Large intestine (tissue), 3 donors: ENCODE results near the gene MTA1. TPM values are rescaled to one million over a fixed set of nuclear protein-coding genes. Genes with fewer than 3 reads are reported as not detected.

Source experiments
- DNase-seq, 2 donors: peaks; one replicate each; pipeline versions ENCODE4 v3.0.0 to v3.0.0-alpha.2; 2013
- H3K27ac ChIP-seq: one replicate; pipeline ENCODE4 v1.5.1; 2013; ENCODE audit warnings: low read length
- H3K27me3 ChIP-seq: 2 replicates; pipeline ENCODE4 v1.6.1; 2013; ENCODE audit warnings: low read length; ENCODE audit not compliant: control insufficient read depth, insufficient read depth
- H3K36me3 ChIP-seq: 2 replicates; pipeline ENCODE4 v1.6.1; 2013; ENCODE audit warnings: low read length; ENCODE audit not compliant: control insufficient read depth, insufficient read depth
- H3K4me1 ChIP-seq: one replicate; pipeline ENCODE4 v1.6.1; 2013; ENCODE audit warnings: low read length; ENCODE audit not compliant: control insufficient read depth, insufficient read depth
- H3K4me3 ChIP-seq: one replicate; pipeline ENCODE4 v1.5.1; 2013; ENCODE audit warnings: low read length
- H3K9me3 ChIP-seq: one replicate; pipeline ENCODE4 v1.6.1; 2013; ENCODE audit warnings: mild to moderate bottlenecking, low read depth, low read length, moderate library complexity; ENCODE audit not compliant: control insufficient read depth
- WGBS: methylation state at CpG from one replicate; pipeline ENCODE4 v1.1.5; 2013; ENCODE audit warnings: low lambda C conversion rate; ENCODE audit not compliant: insufficient coverage; 5-methylcytosine and 5-hydroxymethylcytosine counted together
- polyA plus RNA-seq: library from polyadenylated mRNA; unstranded; fragments of 120-200 nt; gene quantifications from one replicate; pipeline ENCODE4 v1.2.1, GENCODE V29; 2013

Gene MTA1
- polyA plus RNA-seq, 1 donor, result 109 TPM

GRCh38 chr14:105472486-105472991 lies 52.9 kb downstream of the MTA1 start:
- Histone ChIP-seq H3K27me3 (peaks cover 24% of the 10 kb centered on the region), H3K27ac (no peak overlapping the region), H3K4me1 (peaks cover 25% of the 10 kb centered on the region), H3K4me3 (no peak overlapping the region), H3K36me3 (peaks cover 22% of the 10 kb centered on the region), H3K9me3 (no peaks in the 10 kb centered on the region)
- no CpG with 5 or more reads among the region's 12 CpGs for WGBS
- DNase-seq, result no peak

GRCh38 chr14:105473033-105473676 lies 53.5 kb downstream of the MTA1 start:
- WGBS, result no CpG with 5 or more reads among the region's 7 CpGs
- H3K4me1 ChIP-seq, result peaks cover 25% of the 10 kb centered on the region
- H3K9me3 ChIP-seq, result no peaks in the 10 kb centered on the region
- no peak overlapping the region for H3K4me3 ChIP-seq
- peak overlapping the region; percentile 4 for H3K27ac ChIP-seq
- peaks cover 16% of the 10 kb centered on the region for H3K36me3 ChIP-seq
- no peak for DNase-seq
- peaks cover 29% of the 10 kb centered on the region for H3K27me3 ChIP-seq

- DNase-seq, result peak; percentile 77 to 87
- H3K27me3 ChIP-seq, result peaks cover 33% of the 10 kb centered on the region
- peaks cover 9% of the 10 kb centered on the region for H3K36me3 ChIP-seq
- no peaks in the 10 kb centered on the region for H3K9me3 ChIP-seq
- peak overlapping the region; percentile 4 for H3K27ac ChIP-seq
- no CpG with 5 or more reads among the region's 60 CpGs for WGBS
- peak overlapping the region; percentile 22 for H3K4me3 ChIP-seq
- peaks cover 25% of the 10 kb centered on the region for H3K4me1 ChIP-seq
Measured at GRCh38 chr14:105473677-105474482, 54.3 kb downstream of the MTA1 start.

- Histone ChIP-seq H3K4me1 (peaks cover 30% of the 10 kb centered on the region), H3K27me3 (peaks cover 41% of the 10 kb centered on the region), H3K9me3 (peaks cover 3% of the 10 kb centered on the region), H3K27ac (peak within 1 kb of the TSS; percentile 23), H3K4me3 (peak within 1 kb of the TSS; percentile 48), H3K36me3 (peaks cover 7% of the 10 kb centered on the region)
- DNase-seq, result no peak
- no CpG with 5 or more reads among the region's 118 CpGs for whole genome bisulfite sequencing
Measured at GRCh38 chr14:105474483-105475268, 55.0 kb downstream of the MTA1 start, which contains the start of gene CRIP2. Gene CRIP2, plus strand, starts transcription at chr14:105474821. Its CDS starts 42 bp downstream, at chr14:105474863.

GRCh38 chr14:105475269-105476096 lies 55.9 kb downstream of the MTA1 start:
- Histone ChIP-seq H3K4me1 (peaks cover 33% of the 10 kb centered on the region), H3K4me3 (peak overlapping the region; percentile 48), H3K27ac (peak overlapping the region; percentile 23), H3K27me3 (peaks cover 49% of the 10 kb centered on the region), H3K36me3 (peaks cover 2% of the 10 kb centered on the region), H3K9me3 (peaks cover 3% of the 10 kb centered on the region)
- WGBS, result no CpG with 5 or more reads among the region's 48 CpGs
- no peak for DNase-seq

- DNase-seq, result no peak
- H3K4me1 ChIP-seq, result peaks cover 36% of the 10 kb centered on the region
- peak overlapping the region; percentile 48 for H3K4me3 ChIP-seq
- peaks cover 49% of the 10 kb centered on the region for H3K27me3 ChIP-seq
- H3K27ac ChIP-seq, result peak overlapping the region; percentile 23
- no CpG with 5 or more reads among the region's 21 CpGs for WGBS
- no peaks in the 10 kb centered on the region for H3K36me3 ChIP-seq
- H3K9me3 ChIP-seq, result peaks cover 3% of the 10 kb centered on the region
Measured at GRCh38 chr14:105476097-105476830, 56.6 kb downstream of the MTA1 start.

GRCh38 chr14:105476831-105477659 lies 57.4 kb downstream of the MTA1 start:
- Histone ChIP-seq H3K27ac (peak overlapping the region; percentile 23), H3K4me1 (peaks cover 40% of the 10 kb centered on the region), H3K36me3 (no peaks in the 10 kb centered on the region), H3K27me3 (peaks cover 49% of the 10 kb centered on the region), H3K9me3 (peaks cover 3% of the 10 kb centered on the region), H3K4me3 (peak overlapping the region; percentile 48)
- no peak for DNase-seq
- no CpG with 5 or more reads among the region's 16 CpGs for WGBS

GRCh38 chr14:105477660-105478397 lies 58.2 kb downstream of the MTA1 start:
- H3K4me1 ChIP-seq, result peaks cover 42% of the 10 kb centered on the region
- peaks cover 3% of the 10 kb centered on the region for H3K9me3 ChIP-seq
- no peak overlapping the region for H3K4me3 ChIP-seq
- no peaks in the 10 kb centered on the region for H3K36me3 ChIP-seq
- DNase-seq, result no peak
- no CpG with 5 or more reads among the region's 56 CpGs for WGBS
- no peak overlapping the region for H3K27ac ChIP-seq
- peaks cover 49% of the 10 kb centered on the region for H3K27me3 ChIP-seq
